HG03025 (cell line): ENCODE results near the gene EVL.
"Not testable (repeated sequence)": the region's sequence is repeated elsewhere in the genome, so short reads cannot be mapped to it uniquely, and the experiment has no call there.

ENCODE experiments used
- ATAC-seq: cut with Tn5 transposase; IDR thresholded peaks from one replicate; pipeline ENCODE4 v1.9.1; 2021; ENCODE audit warnings: mild to moderate bottlenecking, moderate library complexity; ENCODE audit not compliant: unreplicated experiment, low FRiP score

EVL gene

DNA sequence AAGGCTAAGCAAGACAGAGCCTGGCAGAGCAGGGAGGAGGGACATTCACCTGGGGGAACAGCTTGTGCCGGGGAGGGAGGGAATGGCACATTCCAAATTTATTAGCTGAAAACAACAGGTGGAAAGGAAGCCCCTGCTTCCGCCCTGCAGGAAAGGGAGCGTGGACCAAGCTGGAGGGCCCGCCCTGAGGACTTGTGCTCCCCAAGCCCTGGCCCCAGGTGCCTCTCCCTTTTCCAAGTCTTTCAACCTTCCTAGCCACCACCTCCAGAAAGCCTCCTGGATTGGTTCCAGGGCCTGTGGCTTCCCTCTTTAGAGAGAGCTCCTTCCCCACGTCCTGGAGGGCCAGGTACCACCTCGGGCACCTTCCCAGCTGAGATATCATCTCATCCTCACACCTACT, 91.6 kb downstream of the EVL start:
- ATAC-seq = no peak

DNA sequence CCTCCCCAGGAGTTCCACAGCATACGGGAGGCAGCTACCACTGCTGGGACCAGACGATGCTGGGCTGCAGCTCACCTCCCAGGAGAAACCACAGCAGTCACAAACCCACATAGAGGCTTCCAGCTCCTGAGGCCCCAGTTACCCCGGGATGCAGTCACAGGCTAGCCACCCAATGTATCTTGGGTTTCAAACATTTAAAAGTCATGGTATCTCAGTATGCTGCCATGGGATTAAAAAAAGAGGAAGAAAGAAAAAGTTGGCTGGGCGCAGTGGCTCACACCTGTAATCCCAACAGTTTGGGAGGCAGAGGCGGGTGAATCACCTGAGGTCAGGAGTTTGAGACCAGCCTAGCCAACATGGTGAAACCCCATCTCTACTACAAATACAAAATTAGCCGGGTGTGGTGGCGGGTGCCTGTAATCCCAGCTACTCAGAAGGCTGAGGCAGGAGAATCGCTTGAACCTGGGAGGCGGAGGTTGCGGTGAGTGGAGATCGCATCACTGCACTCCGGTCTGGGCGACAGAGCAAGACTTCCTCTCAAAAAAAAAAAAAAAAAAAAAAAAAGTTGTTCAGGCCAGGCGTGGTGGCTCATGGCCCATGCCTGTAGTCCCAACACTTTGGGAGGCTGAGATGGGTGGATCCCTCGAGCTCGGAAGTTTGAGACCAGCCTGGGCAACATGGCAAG, 92.5 kb downstream of the EVL start:
- not testable (repeated sequence) for ATAC-seq

DNA sequence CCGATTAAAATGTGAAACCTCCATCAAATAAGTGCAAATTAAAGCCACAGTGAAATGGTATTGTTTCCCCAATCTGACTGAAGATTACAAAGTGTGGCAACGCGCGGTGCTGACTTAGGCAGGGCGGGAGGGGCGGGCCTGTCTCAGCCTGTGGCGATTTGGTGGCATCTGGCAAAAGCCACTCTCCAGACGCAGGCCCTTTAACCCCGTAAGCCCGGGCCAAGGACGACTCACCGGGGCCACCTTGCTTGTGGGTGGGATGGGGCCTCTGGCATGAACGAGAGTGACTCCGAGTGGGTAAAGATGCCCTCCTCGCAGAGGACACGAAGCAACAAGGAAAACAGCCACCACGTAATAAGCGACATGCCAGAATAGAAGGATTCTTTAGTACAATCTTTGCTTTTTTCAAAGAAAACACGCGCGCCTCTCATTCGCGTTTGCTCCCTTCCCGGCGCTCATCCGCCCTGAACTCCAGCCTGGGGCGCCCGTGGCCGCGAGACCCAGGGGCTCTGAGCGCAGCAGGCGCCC, 93.4 kb downstream of the EVL start:
- ATAC-seq = no peak

DNA sequence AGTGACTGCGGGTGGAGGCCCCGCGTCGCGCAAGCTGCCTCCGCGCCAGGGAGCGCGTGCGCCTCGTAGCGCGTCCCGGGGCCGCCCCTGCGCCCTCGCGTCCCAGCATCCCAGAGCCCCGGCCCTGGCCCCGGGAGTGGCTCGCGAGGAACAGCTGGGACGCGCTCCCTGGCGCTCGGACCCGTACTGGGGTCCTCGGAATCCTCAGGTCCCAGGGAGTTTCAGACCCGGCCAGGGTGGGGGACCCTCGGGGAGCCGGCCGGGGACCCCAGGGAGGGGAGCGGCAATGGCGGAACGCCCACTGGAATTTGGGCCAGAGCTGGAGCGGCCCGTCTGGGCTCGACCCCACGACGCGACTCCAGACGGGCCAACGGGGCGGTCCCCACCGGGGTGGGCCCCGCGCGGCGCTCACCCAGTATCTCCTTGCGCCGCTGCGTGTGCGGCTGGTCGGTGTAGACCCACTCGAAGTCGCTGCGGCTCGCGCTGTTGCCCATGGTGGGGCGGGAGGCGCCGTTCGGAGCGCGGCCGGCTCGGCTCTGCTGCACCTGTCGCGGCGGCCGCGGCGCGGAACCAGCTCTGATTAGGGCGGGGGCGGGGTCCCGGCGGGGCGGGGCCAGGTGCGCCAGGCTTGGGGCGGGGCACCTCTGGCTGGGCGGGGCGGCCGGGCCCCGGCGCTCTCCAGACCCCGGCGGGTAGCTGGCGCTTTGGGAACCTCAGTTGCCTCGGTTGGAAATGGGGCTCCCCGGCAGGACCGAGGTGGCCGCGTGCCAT, 94.1 kb downstream of the EVL start, which contains the start of gene DEGS2:
Gene DEGS2, minus strand, starts transcription at position 552 of the 771 bp plus-strand sequence. Its CDS starts 58 bp downstream, at position 494.
- no peak for ATAC-seq

DNA sequence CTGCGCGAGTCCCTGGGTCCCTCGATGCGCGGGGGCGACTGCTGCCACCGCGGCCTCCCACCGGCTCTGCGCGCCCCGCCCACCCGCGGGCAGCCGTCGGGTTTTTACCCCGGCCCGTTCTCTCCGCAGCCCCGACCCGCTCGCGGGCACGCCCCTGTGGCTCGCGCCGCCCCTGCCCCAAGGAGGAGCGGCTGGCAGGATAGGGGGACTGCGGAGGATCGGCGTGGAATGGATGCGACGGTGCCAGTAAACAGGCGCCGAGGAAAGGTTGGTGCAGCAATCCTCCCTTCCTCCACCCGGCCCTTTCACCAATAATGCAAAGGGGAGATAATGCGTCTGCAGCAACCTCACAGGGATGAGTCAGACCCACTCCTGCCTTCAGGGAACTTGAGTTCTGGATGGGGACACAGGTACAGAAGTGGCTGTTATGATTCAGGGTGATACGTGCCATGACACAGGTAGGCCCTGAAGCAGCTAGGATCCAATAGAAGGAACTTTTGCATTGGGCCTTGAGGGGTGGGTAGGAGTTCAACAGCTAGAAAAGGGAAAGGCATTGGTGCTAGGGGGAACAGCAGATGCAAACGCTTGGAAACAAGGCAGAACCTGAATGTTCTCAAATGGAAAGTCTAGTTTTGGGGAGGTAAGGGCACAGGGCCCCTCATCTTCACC, 94.8 kb downstream of the EVL start:
- no peak for ATAC-seq

DNA sequence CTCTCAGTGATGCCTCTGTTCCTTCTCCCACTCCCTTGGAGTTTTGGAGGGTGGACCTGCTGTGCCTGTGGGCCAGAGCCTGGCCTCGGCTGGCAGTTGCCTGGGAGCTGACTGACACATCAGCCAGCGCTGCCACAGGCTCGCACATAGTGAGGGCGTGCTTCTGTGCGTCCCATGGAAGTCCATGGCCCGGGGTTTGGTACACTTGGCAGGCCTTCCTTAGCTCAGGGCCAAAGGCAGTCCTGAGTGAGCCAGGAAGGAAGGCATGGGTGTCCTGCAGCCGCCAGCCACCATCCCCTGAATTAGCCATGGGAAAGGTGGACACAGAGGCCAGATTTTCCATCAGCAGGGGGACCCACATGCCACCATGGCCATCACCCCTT, 95.3 kb downstream of the EVL start:
- no peak for ATAC-seq

DNA sequence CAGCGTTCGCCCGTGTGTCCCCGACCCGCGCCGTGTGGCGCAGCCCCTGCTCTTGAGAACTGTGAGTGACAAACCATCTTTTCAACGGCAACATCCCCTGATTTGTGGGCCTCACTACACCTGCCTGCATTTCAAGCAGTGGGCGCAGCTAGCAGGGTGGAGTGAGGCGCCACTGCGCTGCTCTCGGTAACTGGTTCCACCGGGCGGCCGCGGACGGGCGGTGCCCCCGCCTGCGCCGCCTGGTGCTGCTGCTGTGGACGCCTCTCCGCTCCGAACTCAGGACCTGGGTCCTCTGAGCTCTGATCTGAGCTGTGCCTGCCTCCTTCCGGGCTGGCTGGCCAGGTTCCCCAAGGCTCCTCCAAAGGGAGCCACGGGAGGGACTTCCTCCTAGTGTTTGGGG, 100.2 kb downstream of the EVL start:
- ATAC-seq = no peak

DNA sequence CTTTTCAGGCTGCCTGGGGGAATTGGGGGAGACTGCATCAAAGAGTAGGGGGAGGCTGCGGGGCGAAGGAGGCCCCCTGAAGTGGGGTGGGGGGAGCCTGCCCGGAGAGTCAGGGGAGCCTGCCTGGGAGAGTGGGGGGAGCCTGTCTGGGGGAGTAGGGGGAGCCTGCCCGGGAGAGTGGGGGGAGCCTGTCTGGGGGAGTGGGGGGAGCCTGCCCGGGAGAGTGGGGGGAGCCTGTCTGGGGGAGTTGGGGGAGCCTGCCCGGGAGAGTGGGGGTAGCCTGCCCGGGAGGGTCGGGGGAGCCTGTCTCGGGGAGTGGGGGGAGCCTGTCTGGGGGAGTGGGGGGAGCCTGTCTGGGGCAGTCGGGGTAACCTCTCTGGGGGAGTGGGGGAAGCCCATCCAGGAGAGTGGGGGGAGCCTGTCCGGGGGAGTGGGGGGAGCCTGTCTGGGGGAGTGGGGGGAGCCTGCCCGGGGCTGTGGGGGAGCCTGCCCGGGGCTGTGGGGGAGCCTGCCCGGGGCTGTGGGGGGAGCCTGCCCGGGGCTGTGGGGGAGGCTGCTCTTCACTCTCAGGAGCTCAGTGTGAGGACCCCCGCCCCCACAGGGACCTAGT, 100.7 kb downstream of the EVL start:
- ATAC-seq = no peak

DNA sequence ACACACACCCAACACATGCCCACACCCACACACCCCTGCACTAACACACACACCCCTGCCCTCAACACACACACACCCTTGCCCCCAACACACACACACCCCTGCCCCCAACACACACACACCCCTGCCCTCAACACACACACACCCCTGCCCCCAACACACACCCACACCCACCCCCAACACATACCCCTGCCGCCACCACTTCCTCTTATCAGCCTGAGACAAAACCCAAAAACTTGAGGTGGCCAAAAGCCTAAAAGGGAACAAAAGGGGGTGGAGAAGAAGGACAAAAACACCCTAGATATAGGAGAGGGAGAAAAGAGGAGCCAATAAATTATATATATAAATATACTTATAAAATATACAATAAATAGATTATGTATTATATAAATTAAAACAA, 103.3 kb downstream of the EVL start:
- no peak for ATAC-seq

DNA sequence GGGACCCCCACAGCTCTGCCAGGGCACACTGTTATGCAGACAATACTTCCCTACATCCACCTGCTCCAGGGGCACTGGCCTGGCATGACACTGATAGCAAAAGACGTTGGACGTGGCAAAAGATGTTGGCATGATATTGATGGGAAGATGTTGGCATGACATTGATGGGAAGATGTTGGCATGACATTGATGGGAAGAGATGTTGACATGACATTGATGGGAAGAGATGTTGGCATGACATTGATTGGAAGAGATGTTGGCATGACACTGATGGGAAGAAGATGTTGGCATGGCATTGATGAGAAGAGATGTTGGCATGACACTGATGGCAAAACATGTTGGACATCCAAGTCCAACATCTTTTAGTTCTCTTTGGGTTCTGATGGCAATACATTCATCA, 105.7 kb downstream of the EVL start:
- no peak for ATAC-seq

DNA sequence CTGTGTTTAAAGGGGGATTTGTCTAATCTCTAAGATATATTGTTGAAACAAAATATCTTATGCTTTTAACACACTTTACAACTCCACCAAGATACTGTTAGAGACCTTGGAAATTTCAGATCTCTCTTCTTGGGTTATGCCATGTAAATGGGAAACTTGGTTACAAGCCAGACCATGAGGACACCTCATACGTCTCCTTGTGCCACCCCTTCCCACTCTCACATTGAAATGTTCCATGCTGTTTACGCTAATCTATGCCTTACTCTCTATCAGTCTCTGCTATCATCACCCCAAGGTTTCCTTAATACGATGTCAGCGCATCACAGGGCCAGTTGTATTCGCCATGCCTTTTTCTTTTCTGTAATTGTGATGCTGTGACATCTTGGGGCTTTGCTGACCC, 107.6 kb downstream of the EVL start:
- no peak for ATAC-seq

DNA sequence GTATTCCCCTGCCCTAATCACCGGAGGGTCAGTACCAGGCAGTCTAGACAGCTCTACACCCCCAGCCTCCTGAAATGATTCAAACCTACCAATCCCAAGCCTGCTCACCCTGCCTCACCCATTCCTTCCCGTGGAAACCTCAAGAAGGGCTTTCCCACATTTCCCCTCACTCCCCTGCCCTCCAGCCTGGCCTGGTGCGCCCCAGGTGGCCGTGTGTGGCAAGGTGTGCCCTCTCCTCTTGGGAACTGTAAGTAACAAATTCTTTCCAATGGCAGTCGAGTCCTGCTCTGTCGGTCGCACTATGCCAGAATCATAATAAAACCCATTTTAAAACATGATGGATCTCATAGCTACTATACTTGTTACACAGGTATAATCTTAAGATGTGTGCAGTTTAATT, 108.1 kb downstream of the EVL start:
- ATAC-seq = no peak

DNA sequence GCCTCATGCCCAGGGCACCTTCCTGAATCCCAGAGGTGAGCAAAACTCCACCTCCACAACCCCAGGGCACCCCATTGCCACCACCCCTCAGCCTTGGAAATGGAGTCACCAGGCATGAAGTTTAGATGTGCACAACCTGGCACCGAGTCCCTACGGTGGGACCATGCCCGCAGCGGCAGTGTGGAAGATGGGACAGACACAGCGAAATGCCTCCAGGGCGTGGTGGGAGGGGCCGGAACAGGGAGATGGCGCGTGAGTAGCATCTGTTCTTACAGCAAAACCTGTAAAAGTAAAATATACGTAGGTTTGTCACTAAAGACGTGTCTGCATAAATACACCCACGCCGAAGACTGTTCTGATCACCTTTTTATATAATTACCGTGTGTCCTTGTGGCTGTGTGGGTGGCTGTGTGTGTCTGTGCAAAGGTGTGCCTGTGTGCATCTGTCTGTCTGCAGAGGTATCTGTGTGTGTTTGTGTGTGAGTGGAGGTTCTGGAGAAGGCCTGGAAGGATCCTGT, 111.6 kb downstream of the EVL start:
- ATAC-seq = no peak

DNA sequence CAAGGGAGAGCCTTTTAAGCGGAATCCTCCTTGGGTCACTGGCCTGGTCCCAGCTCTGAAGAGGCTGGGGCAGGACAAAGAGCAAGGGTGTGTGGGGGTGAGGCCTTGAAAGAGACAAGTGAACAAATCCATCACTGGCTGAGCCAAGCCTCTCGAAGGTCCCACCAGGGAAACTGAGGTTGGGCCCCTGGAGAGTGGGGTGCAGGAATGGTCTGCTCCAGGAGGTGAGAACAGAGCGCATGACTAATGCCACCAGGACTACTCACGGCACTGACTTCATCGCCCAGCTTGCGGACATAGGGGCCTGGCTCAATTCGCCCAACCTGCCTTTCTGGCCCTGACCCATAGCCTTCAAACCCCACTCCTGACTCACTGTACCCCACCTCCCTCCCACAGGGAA, 113.5 kb downstream of the EVL start:
- no peak for ATAC-seq

DNA sequence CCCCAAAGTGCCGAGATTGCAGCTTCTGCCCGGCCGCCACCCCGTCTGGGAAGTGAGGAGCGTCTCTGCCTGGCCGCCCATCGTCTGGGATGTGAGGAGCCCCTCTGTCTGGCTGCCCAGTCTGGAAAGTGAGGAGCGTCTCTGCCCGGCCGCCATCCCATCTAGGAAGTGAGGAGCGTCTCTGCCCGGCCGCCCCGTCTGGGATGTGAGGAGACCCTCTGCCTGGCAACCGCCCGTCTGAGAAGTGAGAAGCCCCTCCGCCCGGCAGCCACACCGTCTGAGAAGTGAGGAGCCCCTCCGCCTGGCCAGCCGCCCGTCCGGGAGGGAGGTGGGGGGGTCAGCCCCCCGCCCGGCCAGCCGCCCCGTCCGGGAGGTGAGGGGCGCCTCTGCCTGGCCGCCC, 115.4 kb downstream of the EVL start:
- not testable (repeated sequence) for ATAC-seq

DNA sequence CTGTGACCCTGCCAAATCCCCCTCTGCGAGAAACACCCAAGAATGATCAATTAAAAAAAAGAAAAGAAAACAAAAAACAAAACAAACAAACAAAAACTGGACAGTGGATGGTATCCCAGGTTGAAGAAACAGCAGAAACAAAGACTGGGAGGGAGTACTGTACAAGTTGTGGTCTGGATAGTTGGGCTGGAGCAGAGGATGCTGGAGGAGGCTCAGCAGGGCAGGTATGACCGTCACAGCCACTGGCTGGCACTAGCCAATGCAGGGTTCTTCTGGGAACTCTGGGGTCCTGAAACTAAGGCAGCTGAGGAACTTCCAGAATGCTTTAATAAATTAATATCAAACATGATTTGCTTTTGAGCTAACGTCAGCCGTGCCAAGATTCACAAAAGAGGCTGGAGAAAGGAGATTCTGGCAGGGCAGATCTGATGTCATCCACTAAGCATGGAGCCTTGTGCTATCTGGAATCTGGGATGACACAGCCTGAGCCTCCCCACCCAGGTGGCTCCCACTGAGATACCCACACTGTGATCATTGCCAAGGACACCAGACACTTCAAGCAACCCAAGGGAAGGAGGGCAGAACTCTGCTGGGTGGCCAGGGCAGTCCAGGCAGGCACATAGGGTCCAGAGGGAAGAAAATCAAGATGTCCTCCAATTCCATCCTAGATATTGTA, 116.8 kb downstream of the EVL start:
- not testable (repeated sequence) for ATAC-seq

DNA sequence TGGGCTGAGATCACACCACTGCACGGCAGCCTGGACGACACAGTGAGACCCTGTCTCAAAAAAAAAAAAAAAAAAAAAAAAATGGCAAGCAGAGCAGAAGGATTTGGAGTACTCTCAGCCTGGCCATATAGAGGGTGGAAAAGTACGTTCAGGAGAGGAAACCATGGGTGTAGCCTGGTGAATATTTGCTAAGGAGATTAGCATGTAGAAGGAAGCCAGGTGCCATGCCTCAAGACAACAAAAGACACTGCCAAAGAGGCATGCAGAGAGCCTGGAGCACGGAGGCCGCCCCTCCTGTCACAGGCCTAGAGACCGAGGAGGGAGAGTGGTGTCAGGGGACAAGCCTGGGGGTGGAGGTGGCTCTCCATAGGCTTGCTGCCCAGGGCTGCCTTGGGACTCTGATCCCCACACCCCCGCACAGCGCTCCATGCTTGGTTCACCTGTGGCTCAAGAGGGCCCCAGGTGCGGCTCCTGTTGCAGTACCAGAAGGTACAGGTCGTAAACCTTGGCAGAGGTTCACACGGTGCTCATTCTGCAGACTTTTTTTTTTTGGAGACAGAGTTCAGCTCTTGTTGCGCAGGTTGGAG, 122.1 kb downstream of the EVL start:
- ATAC-seq = no peak

DNA sequence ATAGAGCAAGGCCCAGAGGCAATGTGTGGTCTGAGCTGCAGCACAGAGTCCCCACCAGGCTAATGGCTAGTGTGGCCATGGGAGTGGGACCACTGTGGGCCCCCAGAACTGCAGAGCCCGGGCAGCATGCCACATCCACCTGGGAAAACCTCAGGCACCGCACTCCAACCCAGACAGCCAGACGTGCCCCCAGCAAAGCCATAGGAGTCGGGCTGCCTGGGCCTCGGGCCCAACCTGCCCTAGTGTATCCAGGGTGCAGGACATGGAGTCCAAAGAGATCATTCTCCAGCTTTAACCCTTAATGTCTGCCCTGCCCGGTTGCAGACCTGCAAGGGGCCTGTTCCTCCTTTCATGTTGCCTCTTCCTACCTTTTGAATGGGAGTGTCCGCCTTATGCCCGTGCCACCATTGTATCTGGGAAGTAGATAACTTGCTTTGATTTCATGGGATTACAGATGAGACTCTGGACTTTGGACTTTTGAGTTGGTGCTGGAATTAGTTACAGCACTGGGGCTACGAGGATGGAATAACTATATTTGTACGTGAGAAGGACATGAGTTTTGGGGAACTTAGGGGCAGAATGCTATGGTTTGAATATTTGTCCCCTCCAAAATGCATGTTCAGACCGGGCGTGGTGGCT, 123.3 kb downstream of the EVL start:
- no peak for ATAC-seq

DNA sequence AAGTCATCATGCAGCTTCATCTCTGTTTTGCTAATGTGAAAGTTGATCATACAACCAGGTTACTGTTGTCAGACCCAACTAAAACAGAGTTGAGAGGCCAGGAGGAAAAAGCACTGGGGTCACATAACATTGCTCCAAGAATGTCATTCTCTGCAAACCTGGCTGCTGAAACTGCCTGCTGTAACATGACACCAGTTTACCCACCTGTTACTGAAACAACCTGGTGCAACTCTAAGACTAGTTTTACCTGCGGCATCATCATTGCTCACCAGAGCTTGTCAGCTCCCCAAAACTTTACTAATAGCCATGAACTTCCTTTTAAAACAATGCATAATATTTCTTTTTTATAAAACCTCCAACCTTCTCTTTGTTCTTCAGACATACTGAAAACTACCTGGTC, 124.9 kb downstream of the EVL start:
- ATAC-seq = no peak
